HepG2 (cell line): Measurements from ENCODE around the gene TBC1D20. TPM values are rescaled to one million over a fixed set of nuclear protein-coding genes. Genes with fewer than 3 reads are reported as not detected.

Experiments used
- ATAD3A ChIP-seq: sonication (generic); formaldehyde crosslinking; IDR thresholded peaks from 2 replicates; pipeline ENCODE4 v1.4.0; 2020; ENCODE audit warnings: missing genetic modification reagents
- DNMT1 ChIP-seq: sonication (generic); formaldehyde crosslinking; IDR thresholded peaks from 2 replicates; pipeline ENCODE4 v1.5.1; 2020; ENCODE audit warnings: mild to moderate bottlenecking, missing genetic modification reagents
- DZIP1 ChIP-seq: sonication (generic); formaldehyde crosslinking; IDR thresholded peaks from 2 replicates; pipeline ENCODE4 v1.5.0; 2020; ENCODE audit warnings: mild to moderate bottlenecking, missing genetic modification reagents
- ERF ChIP-seq: IDR thresholded peaks from 2 replicates; pipeline ENCODE4 v1.6.1; 2018; ENCODE audit warnings: missing biosample characterization, missing genetic modification reagents
- GMEB1 ChIP-seq: sonication (generic); formaldehyde crosslinking; IDR thresholded peaks from 2 replicates; pipeline ENCODE4 v1.5.1; 2020; ENCODE audit warnings: missing genetic modification reagents, mild to moderate bottlenecking, borderline replicate concordance
- IKZF5 ChIP-seq: IDR thresholded peaks from 2 replicates; pipeline ENCODE4 v1.6.1; 2018; ENCODE audit warnings: missing genetic modification reagents, mild to moderate bottlenecking, missing compliant biosample characterization
- MEIS2 ChIP-seq: sonication (generic); formaldehyde crosslinking; IDR thresholded peaks from 2 replicates; pipeline ENCODE4 v1.9.0; 2021; ENCODE audit warnings: mild to moderate bottlenecking, missing genetic modification reagents
- MLX ChIP-seq: IDR thresholded peaks from 2 replicates; pipeline ENCODE4 v1.6.1; 2016
- NFKBIZ ChIP-seq: IDR thresholded peaks from 2 replicates; pipeline ENCODE4 v1.6.1; 2018; ENCODE audit warnings: missing genetic modification reagents, missing compliant biosample characterization
- PAX8 ChIP-seq: sonication (generic); formaldehyde crosslinking; IDR thresholded peaks from 2 replicates; pipeline ENCODE4 v1.8.0; 2022; ENCODE audit warnings: mild to moderate bottlenecking, missing genetic modification reagents, borderline replicate concordance
- USF2 ChIP-seq, 2 experiments: sonication (generic) in 1 of 2; formaldehyde crosslinking in 1 of 2; IDR thresholded peaks; 2 replicates each; pipeline versions ENCODE4 v1.5.1 to v1.6.1; 2011 to 2020; ENCODE audit warnings: borderline replicate concordance in 1 of 2, low read depth in 1 of 2, low read length in 1 of 2, mild to moderate bottlenecking in 1 of 2, missing genetic modification reagents in 1 of 2, moderate library complexity in 1 of 2
- ZBTB25 ChIP-seq: IDR thresholded peaks from 2 replicates; pipeline ENCODE4 v1.6.1; 2018; ENCODE audit warnings: missing genetic modification reagents
- ZFP82 ChIP-seq: sonication (generic); formaldehyde crosslinking; IDR thresholded peaks from 2 replicates; pipeline ENCODE4 v1.5.1; 2020; ENCODE audit warnings: mild to moderate bottlenecking, missing genetic modification reagents, borderline replicate concordance
- ZNF703 ChIP-seq: sonication (generic); formaldehyde crosslinking; IDR thresholded peaks from 2 replicates; pipeline ENCODE4 v1.5.1; 2020; ENCODE audit warnings: missing genetic modification reagents, mild to moderate bottlenecking, moderate library complexity, borderline replicate concordance
- ZNF704 ChIP-seq: sonication (generic); formaldehyde crosslinking; IDR thresholded peaks from 2 replicates; pipeline ENCODE4 v1.8.1; 2023; ENCODE audit warnings: mild to moderate bottlenecking, inconsistent platforms, moderate library complexity, missing genetic modification reagents, borderline replicate concordance
- ZNF749 ChIP-seq: sonication (generic); formaldehyde crosslinking; IDR thresholded peaks from 2 replicates; pipeline ENCODE4 v1.8.0; 2022; ENCODE audit warnings: mild to moderate bottlenecking, missing genetic modification reagents, moderate library complexity, borderline replicate concordance
- ZNF841 ChIP-seq: sonication (generic); formaldehyde crosslinking; IDR thresholded peaks from 2 replicates; pipeline ENCODE4 v1.8.1; 2023; ENCODE audit warnings: missing genetic modification reagents, borderline replicate concordance
- polyA plus RNA-seq, 8 experiments: library from polyadenylated mRNA; depleted of rRNA in 3 of 8; stranded (reverse) in 7 of 8; unstranded in 1 of 8; fragments of >200 nt; fragmentation: Illumina TruSeq in 4 of 8; extraction: Trizol in 4 of 8; gene quantifications; 2 replicates each; pipeline versions ENCODE4 v1.2.1 to v1.2.3, GENCODE V29; 2011 to 2016; ENCODE audit warnings: low read depth in 4 of 8, missing spikeins in 1 of 8, mixed read lengths in 1 of 8; ENCODE audit not compliant: insufficient read depth in 1 of 8
- total RNA-seq, 5 experiments: library from RNA; depleted of rRNA; stranded (reverse); fragments of >200 nt; fragmentation: Illumina TruSeq; extraction: Trizol; gene quantifications; 2 replicates each; pipeline ENCODE4 v1.2.3, GENCODE V29; 2016; ENCODE audit warnings: low read depth in 1 of 5

Gene TBC1D20
- total and polyA plus RNA-seq, 2 of the 13 experiments (the other 11 are each of a cell fraction or from before 2014, with no cell fraction given) = 36.6 to 47.1 TPM

GRCh38 chr20:402496-402885 is 59.8 kb downstream of the TBC1D20 start (continued):
- TF ChIP-seq MLX (CRISPR knock-in tag) (no peak), IKZF5 (CRISPR knock-in tag) (no peak), ERF (no peak), ZNF704 (CRISPR knock-in tag) (no peak), DZIP1 (CRISPR knock-in tag) (peak; percentile 65; the same call in 1 of the 2 replicates), GMEB1 (CRISPR knock-in tag) (no peak), ZFP82 (CRISPR knock-in tag) (peak; percentile 91; the same call in 1 of the 2 replicates), ZNF703 (CRISPR knock-in tag) (no peak), USF2 (IDR thresholded peaks at IDR 0.05; ENCODE audit: low read depth, low read length) (no peak), USF2 (CRISPR knock-in tag; IDR thresholded peaks at IDR 0.05; ENCODE audit: borderline replicate concordance) (no peak), PAX8 (CRISPR knock-in tag) (no peak), DNMT1 (CRISPR knock-in tag) (no peak), NFKBIZ (CRISPR knock-in tag) (no peak), ZBTB25 (CRISPR knock-in tag) (no peak), ZNF749 (CRISPR knock-in tag) (no peak), MEIS2 (CRISPR knock-in tag) (peak; percentile 32; the same call in 1 of the 2 replicates), ZNF841 (CRISPR knock-in tag) (no peak), ATAD3A (no peak)
